SKM-1 treated with dmso at 0.1 percent for 144 hours (cell line): ENCODE results near the gene PRKCSH.
"Not testable (repeated sequence)": the region's sequence is repeated elsewhere in the genome, so short reads cannot be mapped to it uniquely, and the experiment has no call there.

Experiments
- DNase-seq: peaks from one replicate; lab custom pipeline; 2025; ENCODE audit not compliant: unreplicated experiment; lab: John Stamatoyannopoulos, UW

The PRKCSH gene

GRCh38 chr19:11468266-11468845 is 32.9 kb downstream of the PRKCSH start:
- DNase-seq: not testable (repeated sequence)

DNA sequence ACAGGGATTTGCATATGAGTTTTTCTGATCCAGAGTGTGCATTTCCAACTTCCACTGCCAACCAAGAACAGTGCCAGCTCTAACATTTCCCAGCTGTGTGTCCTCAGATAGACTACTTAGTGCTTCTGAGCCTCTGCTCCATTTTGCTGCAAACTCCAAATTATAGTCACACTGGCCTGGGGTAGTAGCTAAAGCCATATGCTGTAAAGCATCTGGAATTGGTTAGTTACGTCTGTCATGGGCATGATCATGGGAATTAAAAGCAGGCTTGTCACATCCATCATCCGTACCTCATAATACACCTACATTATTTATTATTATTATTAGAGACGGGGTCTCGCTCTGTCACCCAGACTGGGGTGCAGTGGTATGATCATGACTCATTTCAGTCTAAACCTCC is 38.3 kb downstream of the PRKCSH start:
- no peak for DNase-seq

DNA sequence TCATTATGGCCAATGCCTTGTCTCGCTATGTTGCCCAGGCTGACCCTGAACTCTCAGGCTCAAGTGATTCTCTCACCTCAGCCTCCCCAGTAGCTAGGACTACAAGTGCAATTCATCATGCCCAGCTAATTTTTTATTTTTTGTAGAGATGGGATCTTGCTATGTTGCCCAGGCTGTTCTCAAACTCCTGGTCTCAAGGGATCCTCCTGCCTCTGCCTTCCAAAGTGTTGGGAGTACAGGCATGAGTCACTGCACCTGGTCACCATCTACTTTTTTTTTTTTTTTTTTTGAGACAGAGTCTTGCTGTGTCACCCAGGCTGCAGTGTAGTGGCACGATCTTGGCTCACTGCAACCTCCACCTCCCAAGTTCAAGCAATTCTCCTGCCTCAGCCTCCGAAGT is 39.9 kb downstream of the PRKCSH start:
- DNase-seq: not testable (repeated sequence)

GRCh38 chr19:11475861-11476260 is 40.4 kb downstream of the PRKCSH start:
- DNase-seq: no peak

DNA sequence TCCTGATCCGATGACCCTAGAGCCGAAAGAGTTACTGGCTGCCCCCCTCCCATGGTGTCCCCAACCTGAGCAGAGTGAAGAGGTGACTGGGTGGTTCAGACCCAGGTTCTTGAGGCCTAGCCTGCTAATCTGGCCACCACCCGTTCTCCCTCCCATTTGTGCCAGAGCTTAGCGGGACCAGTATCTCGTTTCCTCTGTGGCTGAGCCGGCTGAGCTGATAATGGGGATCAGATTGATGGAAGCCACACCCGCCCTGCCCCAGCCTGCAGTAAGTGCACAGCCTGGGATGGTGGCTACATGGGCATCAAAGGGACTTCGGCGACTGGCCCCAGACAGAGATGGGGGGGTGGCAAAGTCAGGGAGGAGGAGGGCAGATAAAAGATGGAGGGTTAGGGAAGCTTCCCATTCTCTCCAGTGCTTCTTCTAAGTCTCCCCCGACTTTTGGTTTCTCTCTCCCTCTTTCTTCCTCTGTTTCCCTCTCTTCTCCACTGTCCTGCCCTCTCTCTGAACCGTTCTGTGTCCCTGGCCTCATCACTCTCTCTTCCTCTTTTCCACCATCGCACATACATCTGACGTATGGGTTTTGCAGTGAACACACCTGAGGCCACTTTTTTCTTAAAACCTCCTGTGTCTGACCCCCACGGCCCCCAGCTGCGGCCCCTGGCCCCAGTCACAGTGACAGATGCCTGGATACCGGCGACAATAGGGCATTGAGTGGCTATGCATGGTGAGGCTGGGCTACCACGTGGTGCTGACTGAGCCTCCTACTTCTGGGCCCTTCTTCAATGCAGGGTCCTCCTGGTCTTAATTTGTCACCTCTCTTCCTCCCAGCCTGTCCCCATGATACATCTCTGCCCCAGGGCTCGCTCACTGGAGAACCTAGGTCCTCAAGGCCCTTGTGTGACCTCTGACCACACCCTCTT is 43.0 kb downstream of the PRKCSH start:
- peak; percentile 7 for DNase-seq

- no peak for DNase-seq
Observed at GRCh38 chr19:11479090-11479897, 43.9 kb downstream of the PRKCSH start.

- no peak for DNase-seq
Observed at GRCh38 chr19:11479898-11480714, 44.7 kb downstream of the PRKCSH start.

DNA sequence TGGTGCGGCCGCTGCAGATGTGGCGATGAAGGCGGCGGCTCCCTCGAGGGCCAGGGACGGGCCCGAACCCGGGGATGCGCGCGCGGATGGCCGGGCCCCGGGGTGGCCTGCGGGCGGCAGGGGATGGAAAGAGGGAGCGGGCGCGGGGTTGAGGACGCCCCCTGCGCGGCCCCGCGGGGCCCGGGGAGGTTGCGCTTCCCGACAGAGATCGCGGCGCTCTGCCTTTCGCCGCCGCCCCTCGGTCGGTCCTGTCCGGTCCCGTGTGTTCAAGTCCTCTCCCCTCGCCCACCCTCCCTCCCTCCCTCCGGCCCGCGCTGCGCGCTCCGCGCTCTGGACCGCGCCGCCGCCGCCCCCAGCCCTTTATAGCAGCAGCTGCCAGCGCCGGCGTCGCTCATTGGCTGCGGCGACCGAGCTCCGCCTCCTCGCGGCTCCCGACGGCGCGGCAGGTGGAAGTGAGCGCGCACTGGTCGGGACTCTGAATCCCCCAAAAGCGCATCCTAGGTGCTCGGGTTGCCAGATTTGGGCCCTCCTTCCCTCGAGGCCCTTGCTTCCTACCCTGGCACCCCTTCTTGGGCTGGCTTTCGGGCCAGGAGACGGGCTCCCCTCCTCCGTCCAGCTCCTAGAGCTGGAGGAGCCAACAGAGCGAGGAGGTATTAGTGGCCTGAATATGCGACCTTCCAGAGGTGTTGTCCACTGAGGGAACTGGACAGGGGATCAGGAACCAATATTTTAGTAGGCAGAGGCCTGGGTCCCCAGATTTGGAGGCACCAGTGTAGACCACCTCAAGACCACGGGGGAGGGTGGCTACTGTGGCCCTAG is 45.5 kb downstream of the PRKCSH start, which contains the start of gene ELAVL3:
Gene ELAVL3 (minus strand): TSS at position 332 of the 819 bp plus-strand sequence. CDS start 438 bp downstream, outside the sequence.
- DNase-seq: no peak

DNA sequence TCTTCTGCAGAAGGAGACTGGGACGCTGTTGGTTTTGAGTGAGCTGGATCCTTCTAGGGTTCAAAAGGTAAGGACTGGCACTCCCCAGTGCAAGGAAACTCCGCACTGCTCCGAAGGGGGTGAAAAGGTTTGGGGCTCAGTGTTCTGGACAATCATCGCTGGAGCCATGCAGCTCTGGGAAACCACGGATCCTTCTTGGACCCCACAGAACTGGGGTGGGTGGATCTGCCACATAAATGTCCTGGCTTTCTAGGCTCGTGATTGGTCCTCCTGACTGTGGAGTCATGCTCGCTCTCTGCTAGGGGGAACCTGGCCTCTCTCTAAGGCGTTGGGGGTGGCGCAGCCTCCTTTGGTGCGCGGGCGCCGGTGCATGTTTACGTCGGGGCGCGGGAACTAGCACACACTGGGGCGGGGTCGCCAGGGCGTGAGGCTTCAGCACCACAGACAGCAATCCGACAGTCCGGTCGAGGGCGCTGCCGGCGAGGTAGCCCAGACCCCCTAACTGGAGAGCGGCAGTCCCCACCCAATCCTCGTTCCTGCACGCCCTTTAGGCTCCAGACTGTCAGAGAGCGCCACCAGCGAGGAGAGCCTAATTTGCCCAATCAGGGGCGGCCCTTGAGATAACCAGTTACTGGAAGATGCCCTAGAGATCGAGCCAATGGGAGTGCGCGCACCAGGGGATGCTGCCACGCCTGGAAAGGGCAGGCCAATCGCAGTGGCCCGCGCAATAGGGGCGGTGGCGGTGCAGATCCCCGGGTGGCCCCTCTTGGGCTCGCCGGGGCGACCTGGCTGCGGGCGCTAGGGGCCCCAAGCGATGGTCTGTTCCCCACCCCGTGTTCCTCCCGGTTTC is 46.3 kb downstream of the PRKCSH start:
- DNase-seq: peak; percentile 65

GRCh38 chr19:11482384-11483050 is 47.1 kb downstream of the PRKCSH start:
- DNase-seq: peak; percentile 86

DNA sequence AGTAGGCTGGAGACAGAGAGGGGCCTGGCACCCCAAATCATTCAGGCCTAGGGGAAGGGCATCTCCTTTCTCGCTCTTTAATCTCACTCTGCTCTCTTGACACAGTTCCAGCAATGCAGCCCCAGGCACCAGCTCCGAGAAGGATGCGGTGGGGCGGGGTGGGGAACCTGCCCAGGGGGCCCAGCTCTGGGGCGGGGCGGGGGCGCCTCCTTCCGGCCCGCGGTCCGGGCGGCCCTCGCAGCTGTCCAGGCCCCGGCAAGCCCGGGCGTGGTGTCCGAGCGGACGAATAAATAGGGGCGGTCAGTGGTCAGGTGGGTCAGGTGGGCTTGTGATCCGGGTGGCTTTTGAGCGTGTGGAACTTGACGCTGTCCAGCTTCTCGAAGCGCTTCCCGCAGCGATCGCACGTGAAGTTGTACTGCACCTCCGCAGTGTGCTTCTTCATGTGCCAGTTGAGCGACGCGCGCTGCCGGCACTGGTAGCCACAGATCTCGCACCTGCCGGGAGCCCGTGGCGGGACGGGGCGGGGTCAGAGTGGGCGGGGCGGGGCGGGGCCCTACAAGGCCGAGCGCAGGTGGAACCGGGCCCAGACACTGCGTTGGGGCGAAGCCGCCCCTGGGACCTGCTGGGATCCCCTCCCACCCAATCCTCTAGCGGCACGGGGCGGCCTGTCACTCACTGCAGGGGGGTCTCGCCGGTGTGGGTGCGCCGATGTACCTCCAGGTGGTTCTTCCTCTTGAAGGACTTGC is 48.1 kb downstream of the PRKCSH start:
- DNase-seq: no peak

DNA sequence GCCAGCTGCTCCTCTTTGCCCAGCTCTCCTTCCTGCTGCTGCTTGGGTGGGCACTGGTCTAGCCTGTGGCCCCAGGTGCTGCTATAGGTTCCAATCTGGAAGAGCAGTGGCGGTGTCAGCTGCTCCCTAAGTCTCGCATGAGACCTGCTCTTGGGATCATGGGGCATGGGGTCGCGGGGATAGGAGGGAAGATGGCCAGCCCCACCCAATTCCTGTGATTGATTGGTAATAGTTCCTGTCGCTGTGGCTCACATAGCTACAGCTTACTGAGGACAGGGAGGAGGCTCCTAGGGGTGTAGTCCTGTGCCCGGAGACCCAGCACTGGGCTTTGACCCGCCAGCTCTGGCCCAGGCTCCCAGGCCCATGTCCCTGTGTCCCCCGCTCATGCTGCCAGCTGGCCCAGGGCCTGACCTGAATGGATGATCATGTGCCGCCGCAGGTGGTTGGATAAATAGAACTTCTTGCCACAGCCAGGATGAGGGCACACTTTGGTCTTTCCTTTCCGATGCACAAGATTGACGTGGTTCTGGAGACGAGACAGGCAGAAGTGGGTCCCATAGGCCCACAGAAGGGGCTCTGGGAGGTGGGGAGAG is 49.9 kb downstream of the PRKCSH start:
- no peak for DNase-seq

GRCh38 chr19:11486661-11487503 is 51.4 kb downstream of the PRKCSH start:
- no peak for DNase-seq

DNA sequence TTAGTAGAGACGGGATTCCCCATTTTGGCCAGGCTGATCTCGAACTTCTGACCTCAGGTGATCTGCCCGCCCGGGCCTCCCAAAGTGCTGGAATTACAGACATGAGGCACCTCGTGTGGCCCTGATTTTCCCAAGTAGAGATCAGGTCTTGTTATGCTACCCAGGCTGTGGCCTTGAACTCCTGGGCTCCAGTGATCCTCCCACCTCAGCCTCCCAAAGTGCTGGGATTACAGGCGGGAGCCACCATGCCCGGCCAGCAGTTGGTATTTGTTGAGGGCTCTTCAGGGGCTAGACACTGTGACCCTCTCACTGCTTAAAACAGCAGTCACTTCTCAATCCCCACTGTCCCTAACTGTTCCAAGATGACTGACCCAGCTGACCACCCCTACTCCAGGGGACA is 53.9 kb downstream of the PRKCSH start:
- no peak for DNase-seq

DNA sequence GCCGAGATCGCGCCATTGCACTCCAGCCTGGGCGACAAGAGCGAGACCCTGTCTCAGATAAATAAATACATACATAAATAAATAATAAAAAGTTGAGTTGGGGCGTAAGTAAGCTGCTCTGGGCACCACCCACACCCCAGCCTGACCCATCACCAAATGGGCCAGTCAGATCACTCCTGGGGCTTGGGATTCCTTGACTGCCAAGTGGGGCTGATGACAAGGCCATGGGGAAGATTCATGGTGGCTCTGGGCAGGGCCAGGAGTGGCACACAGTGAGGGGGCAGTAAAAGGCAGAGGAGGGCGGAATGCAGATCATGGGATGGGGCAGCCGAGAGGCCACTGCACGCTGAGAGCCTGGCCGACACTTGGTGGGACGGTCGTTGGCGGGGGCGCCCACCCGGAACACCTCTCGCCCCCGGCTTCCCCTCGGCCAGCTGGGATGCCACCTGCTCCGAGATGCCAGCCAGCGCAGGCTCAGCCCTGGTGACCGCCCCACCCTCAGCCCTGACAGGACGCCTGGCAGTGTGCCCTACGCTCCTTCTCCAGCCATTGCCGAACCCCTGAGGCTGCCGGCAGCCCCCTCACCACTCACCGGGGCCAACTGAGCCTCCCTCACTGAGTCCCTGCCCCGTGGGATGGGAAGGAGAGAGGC is 59.3 kb downstream of the PRKCSH start:
- no peak for DNase-seq

DNA sequence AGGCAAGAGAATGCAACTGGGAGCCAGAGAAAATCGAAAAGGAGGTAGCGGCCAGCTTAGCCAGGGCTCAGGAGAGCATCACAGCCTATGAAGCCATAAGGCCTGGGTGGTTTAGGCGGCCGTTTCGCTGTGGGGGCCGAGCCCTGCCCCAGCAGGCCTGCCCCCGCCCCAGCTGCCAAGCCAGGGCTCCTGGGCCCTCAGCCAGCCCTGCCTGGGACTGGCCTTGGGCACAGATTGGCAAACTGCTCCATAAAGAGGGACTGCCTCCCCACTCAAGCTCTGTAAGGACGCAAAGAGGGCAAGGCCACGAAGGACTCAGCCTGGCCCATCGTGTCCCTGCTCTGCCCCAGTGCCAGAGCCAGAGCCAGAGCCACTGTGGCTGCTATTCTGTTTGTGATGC is 60.0 kb downstream of the PRKCSH start:
- no peak for DNase-seq
